Measurements from ENCODE around the gene RALGAPA1. TPM values are rescaled to one million over a fixed set of nuclear protein-coding genes. Genes with fewer than 3 reads are reported as not detected.
"Not testable (repeated sequence)": the region's sequence is repeated elsewhere in the genome, so short reads cannot be mapped to it uniquely, and the experiment has no call there.

The RALGAPA1 gene
- total and polyA plus RNA-seq, 2 experiments from 2014 or later, result 21.9 to 27.3 TPM

DNA sequence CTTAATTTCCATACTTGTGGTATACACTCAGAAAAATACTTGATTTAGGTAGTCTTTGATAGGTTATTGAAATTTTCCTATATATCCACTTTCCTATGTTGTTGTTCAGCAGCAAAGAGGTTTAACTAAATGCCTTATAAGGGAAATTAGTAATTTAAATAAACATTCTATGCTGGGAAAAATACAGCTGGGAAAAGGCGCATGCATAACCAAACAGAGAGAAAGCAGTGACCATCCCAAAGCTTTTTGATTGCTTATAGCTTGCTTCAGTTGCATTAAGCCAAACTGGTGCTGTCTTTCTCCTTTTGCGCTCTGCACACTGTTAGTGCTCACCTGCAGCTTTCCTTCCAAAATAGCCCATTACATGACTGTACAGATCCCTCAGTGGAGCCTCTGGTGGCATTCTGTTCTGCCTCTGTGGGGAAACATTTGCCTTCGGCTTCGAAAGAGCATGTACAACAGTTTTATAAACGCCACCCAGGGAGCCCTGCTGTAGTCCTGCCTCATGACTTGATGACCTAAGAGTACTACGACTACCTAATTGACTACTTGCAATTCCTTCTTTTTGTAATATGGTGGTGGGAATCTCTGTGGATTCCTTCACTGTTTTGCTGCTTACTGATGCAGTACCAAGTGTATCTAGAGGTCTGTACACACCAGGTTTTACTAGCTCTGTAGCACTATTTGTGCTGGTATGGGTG, 120.8 kb downstream of the RALGAPA1 start:
- H3K9me2 ChIP-seq (ENCODE audit: insufficient read depth), result no peaks in the 10 kb centered on the region
- no peak overlapping the region for H3K4me3 ChIP-seq
- no peaks in the 10 kb centered on the region for H3F3A ChIP-seq (replicated peaks; ENCODE audit: low read depth)
- DNase-seq (ENCODE audit: low spot score), result no peak
- ATAC-seq, result no peak
- Mint-ChIP-seq H3K4me1 (no peaks in the 10 kb centered on the region), H3K27ac (no peak overlapping the region), H3K36me3 (ENCODE audit: low read depth) (no peaks in the 10 kb centered on the region), H3K9me3 (no peaks in the 10 kb centered on the region), H3K4me3 (no peak overlapping the region), H3K27me3 (ENCODE audit: insufficient read depth, low read depth, poor library complexity) (no peaks in the 10 kb centered on the region)
- H3K4me2 ChIP-seq, result no peak overlapping the region
- TF ChIP-seq JUNB (IDR thresholded peaks at IDR 0.05; ENCODE audit: unreplicated experiment), result no peak
- TF ChIP-seq EZH2 (IDR thresholded peaks at IDR 0.05; ENCODE audit: low read depth, unreplicated experiment), result no peak
- TF ChIP-seq ZNF331 (CRISPR knock-in tag; IDR thresholded peaks at IDR 0.05; ENCODE audit: low read depth), result no peak
- no peak overlapping the region for H2AFZ ChIP-seq
- H4K20me1 ChIP-seq (replicated peaks; ENCODE audit: insufficient read depth), result no peaks in the 10 kb centered on the region
- H3K27ac ChIP-seq (ENCODE audit: low read depth), result no peak overlapping the region
- H3K79me2 ChIP-seq (replicated peaks; ENCODE audit: insufficient read depth), result no peaks in the 10 kb centered on the region
- no peaks in the 10 kb centered on the region for H3K36me3 ChIP-seq (ENCODE audit: insufficient read depth)
- no peaks in the 10 kb centered on the region for H3K27me3 ChIP-seq (ENCODE audit: insufficient read depth)
- no peaks in the 10 kb centered on the region for H3K4me1 ChIP-seq (ENCODE audit: insufficient read depth)

DNA sequence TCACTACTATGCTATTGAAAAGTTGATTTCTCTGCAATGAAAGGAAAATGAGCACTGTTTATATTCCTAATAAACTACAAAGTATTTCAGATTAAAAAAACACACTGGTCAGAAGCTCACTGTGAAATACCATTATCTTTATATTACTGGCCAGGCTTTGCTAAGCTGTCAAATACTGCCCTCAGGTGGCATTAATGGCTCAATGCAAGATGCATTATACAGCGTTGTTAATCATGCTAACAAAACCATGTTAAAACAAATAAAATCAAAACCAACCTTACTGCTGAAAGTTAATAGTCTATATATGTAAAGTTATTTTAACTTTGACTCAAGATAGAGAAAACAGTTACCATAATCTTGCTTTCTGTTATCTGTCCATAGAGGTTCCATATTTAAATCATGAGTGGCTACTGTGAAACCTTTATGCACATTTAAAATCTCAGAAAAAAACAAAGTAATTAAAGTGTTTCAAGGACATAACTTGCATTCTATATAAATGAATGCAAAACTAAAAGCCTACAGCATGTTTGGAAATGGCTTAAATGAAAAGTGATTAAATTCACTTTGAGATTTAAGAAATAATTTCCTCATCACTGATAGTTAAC, 121.7 kb downstream of the RALGAPA1 start:
- H3K27ac ChIP-seq (ENCODE audit: low read depth), result no peak overlapping the region
- H2AFZ ChIP-seq, result no peak overlapping the region
- H3K4me2 ChIP-seq, result no peak overlapping the region
- no peaks in the 10 kb centered on the region for H3K9me3 Mint-ChIP-seq
- no peaks in the 10 kb centered on the region for H3K4me1 ChIP-seq (ENCODE audit: insufficient read depth)
- H3K4me1 Mint-ChIP-seq, result no peaks in the 10 kb centered on the region
- no peak overlapping the region for H3K4me3 Mint-ChIP-seq
- ATAC-seq (peak; percentile 57), DNase-seq (ENCODE audit: low spot score) (peak; percentile 77)
- no peaks in the 10 kb centered on the region for H3K79me2 ChIP-seq (replicated peaks; ENCODE audit: insufficient read depth)
- H3K36me3 ChIP-seq (ENCODE audit: insufficient read depth), result no peaks in the 10 kb centered on the region
- H3K4me3 ChIP-seq, result no peak overlapping the region
- H4K20me1 ChIP-seq (replicated peaks; ENCODE audit: insufficient read depth), result no peaks in the 10 kb centered on the region
- H3K36me3 Mint-ChIP-seq (ENCODE audit: low read depth), result peaks cover 1% of the 10 kb centered on the region; the same call in 1 of the 3 replicates
- no peaks in the 10 kb centered on the region for H3F3A ChIP-seq (replicated peaks; ENCODE audit: low read depth)
- no peak overlapping the region for H3K27ac Mint-ChIP-seq
- H3K27me3 Mint-ChIP-seq (ENCODE audit: insufficient read depth, low read depth, poor library complexity), result no peaks in the 10 kb centered on the region
- no peaks in the 10 kb centered on the region for H3K9me2 ChIP-seq (ENCODE audit: insufficient read depth)
- no peaks in the 10 kb centered on the region for H3K27me3 ChIP-seq (ENCODE audit: insufficient read depth)
- TF ChIP-seq, protein P1, sequence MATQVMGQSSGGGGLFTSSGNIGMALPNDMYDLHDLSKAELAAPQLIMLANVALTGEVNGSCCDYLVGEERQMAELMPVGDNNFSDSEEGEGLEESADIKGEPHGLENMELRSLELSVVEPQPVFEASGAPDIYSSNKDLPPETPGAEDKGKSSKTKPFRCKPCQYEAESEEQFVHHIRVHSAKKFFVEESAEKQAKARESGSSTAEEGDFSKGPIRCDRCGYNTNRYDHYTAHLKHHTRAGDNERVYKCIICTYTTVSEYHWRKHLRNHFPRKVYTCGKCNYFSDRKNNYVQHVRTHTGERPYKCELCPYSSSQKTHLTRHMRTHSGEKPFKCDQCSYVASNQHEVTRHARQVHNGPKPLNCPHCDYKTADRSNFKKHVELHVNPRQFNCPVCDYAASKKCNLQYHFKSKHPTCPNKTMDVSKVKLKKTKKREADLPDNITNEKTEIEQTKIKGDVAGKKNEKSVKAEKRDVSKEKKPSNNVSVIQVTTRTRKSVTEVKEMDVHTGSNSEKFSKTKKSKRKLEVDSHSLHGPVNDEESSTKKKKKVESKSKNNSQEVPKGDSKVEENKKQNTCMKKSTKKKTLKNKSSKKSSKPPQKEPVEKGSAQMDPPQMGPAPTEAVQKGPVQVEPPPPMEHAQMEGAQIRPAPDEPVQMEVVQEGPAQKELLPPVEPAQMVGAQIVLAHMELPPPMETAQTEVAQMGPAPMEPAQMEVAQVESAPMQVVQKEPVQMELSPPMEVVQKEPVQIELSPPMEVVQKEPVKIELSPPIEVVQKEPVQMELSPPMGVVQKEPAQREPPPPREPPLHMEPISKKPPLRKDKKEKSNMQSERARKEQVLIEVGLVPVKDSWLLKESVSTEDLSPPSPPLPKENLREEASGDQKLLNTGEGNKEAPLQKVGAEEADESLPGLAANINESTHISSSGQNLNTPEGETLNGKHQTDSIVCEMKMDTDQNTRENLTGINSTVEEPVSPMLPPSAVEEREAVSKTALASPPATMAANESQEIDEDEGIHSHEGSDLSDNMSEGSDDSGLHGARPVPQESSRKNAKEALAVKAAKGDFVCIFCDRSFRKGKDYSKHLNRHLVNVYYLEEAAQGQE (IDR thresholded peaks at IDR 0.05; ENCODE audit: unreplicated experiment), result no peak
- TF ChIP-seq JUNB (IDR thresholded peaks at IDR 0.05; ENCODE audit: unreplicated experiment), result no peak
- TF ChIP-seq EZH2phosphoT487 (IDR thresholded peaks at IDR 0.05; ENCODE audit: unreplicated experiment), result no peak
- TF ChIP-seq POLR2AphosphoS5 (IDR thresholded peaks at IDR 0.05; ENCODE audit: low read depth), result no peak
- no peak for TF ChIP-seq ZNF114 (CRISPR knock-in tag; IDR thresholded peaks at IDR 0.05)
- TF ChIP-seq, protein P2, sequence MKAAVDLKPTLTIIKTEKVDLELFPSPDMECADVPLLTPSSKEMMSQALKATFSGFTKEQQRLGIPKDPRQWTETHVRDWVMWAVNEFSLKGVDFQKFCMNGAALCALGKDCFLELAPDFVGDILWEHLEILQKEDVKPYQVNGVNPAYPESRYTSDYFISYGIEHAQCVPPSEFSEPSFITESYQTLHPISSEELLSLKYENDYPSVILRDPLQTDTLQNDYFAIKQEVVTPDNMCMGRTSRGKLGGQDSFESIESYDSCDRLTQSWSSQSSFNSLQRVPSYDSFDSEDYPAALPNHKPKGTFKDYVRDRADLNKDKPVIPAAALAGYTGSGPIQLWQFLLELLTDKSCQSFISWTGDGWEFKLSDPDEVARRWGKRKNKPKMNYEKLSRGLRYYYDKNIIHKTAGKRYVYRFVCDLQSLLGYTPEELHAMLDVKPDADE (IDR thresholded peaks at IDR 0.05), result no peak
- TF ChIP-seq, protein P3, sequence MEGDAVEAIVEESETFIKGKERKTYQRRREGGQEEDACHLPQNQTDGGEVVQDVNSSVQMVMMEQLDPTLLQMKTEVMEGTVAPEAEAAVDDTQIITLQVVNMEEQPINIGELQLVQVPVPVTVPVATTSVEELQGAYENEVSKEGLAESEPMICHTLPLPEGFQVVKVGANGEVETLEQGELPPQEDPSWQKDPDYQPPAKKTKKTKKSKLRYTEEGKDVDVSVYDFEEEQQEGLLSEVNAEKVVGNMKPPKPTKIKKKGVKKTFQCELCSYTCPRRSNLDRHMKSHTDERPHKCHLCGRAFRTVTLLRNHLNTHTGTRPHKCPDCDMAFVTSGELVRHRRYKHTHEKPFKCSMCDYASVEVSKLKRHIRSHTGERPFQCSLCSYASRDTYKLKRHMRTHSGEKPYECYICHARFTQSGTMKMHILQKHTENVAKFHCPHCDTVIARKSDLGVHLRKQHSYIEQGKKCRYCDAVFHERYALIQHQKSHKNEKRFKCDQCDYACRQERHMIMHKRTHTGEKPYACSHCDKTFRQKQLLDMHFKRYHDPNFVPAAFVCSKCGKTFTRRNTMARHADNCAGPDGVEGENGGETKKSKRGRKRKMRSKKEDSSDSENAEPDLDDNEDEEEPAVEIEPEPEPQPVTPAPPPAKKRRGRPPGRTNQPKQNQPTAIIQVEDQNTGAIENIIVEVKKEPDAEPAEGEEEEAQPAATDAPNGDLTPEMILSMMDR (conservative IDR thresholded peaks at IDR 0.05; ENCODE audit: low read depth in 2 of 2), result peak; percentile 85 to 99

DNA sequence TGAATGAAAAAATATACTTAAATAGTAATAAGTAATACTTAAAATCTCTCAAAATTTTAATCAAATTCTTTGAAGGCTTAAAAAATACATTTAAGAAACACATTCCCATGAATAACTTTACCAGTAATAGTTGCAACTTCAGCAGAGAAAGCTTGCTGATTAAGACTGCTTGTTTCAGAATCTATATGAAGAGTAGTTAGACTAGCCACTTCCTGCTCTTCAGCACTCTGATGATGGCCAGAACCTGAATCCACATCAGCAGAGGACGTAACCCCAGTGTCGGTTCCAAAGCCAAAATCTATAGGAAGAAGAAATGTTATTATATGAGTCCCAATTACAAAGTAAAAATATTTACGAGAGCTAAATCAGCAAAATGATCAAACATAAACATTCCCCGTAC, 125.4 kb downstream of the RALGAPA1 start:
- H3K4me2 ChIP-seq; H3K27ac ChIP-seq (ENCODE audit: low read depth); H3K27ac Mint-ChIP-seq; H3K4me3 Mint-ChIP-seq; H4K20me1 ChIP-seq (replicated peaks; ENCODE audit: insufficient read depth); H2AFZ ChIP-seq; H3K27me3 ChIP-seq (ENCODE audit: insufficient read depth); H3K4me1 ChIP-seq (ENCODE audit: insufficient read depth); H3K4me1 Mint-ChIP-seq; ATAC-seq; H3K9me2 ChIP-seq (ENCODE audit: insufficient read depth); H3K36me3 ChIP-seq (ENCODE audit: insufficient read depth); H3F3A ChIP-seq (replicated peaks; ENCODE audit: low read depth); H3K79me2 ChIP-seq (replicated peaks; ENCODE audit: insufficient read depth); H3K27me3 Mint-ChIP-seq (ENCODE audit: insufficient read depth, low read depth, poor library complexity); DNase-seq (ENCODE audit: low spot score); H3K36me3 Mint-ChIP-seq (ENCODE audit: low read depth); H3K9me3 Mint-ChIP-seq; H3K4me3 ChIP-seq: not testable (repeated sequence)

All from GM23338 (cell line).